IMR-90 (cell line): ENCODE measurements around the gene SLC4A7. TPM values are rescaled to one million over a fixed set of nuclear protein-coding genes. Genes with fewer than 3 reads are reported as not detected.

Source experiments
- ATAC-seq: fragments of 200-7000 bp; cut with Tn5 transposase; 2 replicates; pipeline ENCODE4 v1.9.1; 2020; ENCODE audit warnings: low read depth, mild to moderate bottlenecking, moderate library complexity
- BruUV-seq: library from RNA; stranded (reverse); fragments of 400-500 nt; replicated peaks from 2 replicates; lab custom pipeline; 2021; lab: Mats Ljungman, UMichigan
- CTCF ChIA-PET: fragments of 300-600 bp; formaldehyde crosslinking; extraction: SDS; loops from one replicate; lab custom pipeline; 2021; ENCODE audit warnings: antibody characterized with exemption; lab: Yijun Ruan, JAX
- POLR2A ChIA-PET: fragments of 300-600 bp; sonication (Branson Sonifier 250); formaldehyde crosslinking; loops from one replicate; lab custom pipeline; 2022; ENCODE audit warnings: antibody characterized with exemption; ENCODE audit not compliant: unreplicated experiment; lab: Charles Lee
- DNase-seq: peaks from one replicate; pipeline ENCODE4 v3.0.0; 2013
- H2AFZ ChIP-seq: replicated peaks from 2 replicates; pipeline ENCODE3; 2013; ENCODE audit warnings: low read length, mild to moderate bottlenecking; ENCODE audit not compliant: poor library complexity
- H2AK5ac ChIP-seq: 2 replicates; pipeline ENCODE4 v1.6.1; 2013; ENCODE audit warnings: low read depth, low read length, inconsistent platforms
- H2AK9ac ChIP-seq: replicated peaks from 2 replicates; pipeline ENCODE3; 2013; ENCODE audit warnings: mild to moderate bottlenecking, low read depth, low read length, moderate library complexity; ENCODE audit not compliant: poor library complexity
- H2BK120ac ChIP-seq: 2 replicates; pipeline ENCODE4 v1.6.1; 2013; ENCODE audit warnings: low read depth, low read length, inconsistent platforms
- H2BK15ac ChIP-seq: 3 replicates; pipeline ENCODE4 v1.6.1; 2013; ENCODE audit warnings: low read depth, low read length, inconsistent platforms
- H2BK20ac ChIP-seq: 2 replicates; pipeline ENCODE4 v1.6.1; 2013; ENCODE audit warnings: low read depth, mild to moderate bottlenecking, inconsistent platforms, low read length, moderate library complexity
- H2BK5ac ChIP-seq: 2 replicates; pipeline ENCODE4 v1.6.1; 2013; ENCODE audit warnings: mild to moderate bottlenecking, low read depth, low read length, inconsistent platforms; ENCODE audit not compliant: poor library complexity, severe bottlenecking
- H3K14ac ChIP-seq: replicated peaks from 2 replicates; pipeline ENCODE4 v1.6.1; 2013; ENCODE audit warnings: low read depth, low read length, inconsistent platforms
- H3K18ac ChIP-seq: 2 replicates; pipeline ENCODE4 v1.6.1; 2013; ENCODE audit warnings: low read depth, low read length, control low read depth
- H3K23ac ChIP-seq: 2 replicates; pipeline ENCODE4 v1.6.1; 2013; ENCODE audit warnings: low read depth, low read length, inconsistent platforms
- H3K27ac ChIP-seq: 2 replicates; pipeline ENCODE4 v1.5.1; 2013; ENCODE audit warnings: mild to moderate bottlenecking, control low read depth, low read length; ENCODE audit not compliant: insufficient read depth
- H3K27me3 ChIP-seq: 2 replicates; pipeline ENCODE4 v1.6.1; 2013; ENCODE audit warnings: low read length; ENCODE audit not compliant: control insufficient read depth, insufficient read depth
- H3K36me3 ChIP-seq: 2 replicates; pipeline ENCODE4 v1.6.1; 2013; ENCODE audit warnings: low read length, mixed read lengths; ENCODE audit not compliant: control insufficient read depth, insufficient read depth
- H3K4ac ChIP-seq: 2 replicates; pipeline ENCODE4 v1.6.1; 2013; ENCODE audit warnings: low read depth, low read length, inconsistent platforms
- H3K4me1 ChIP-seq: 2 replicates; pipeline ENCODE4 v1.6.1; 2013; ENCODE audit warnings: low read length, mixed read lengths; ENCODE audit not compliant: control insufficient read depth, insufficient read depth
- H3K4me2 ChIP-seq: 2 replicates; pipeline ENCODE4 v1.6.1; 2013; ENCODE audit warnings: low read depth, mild to moderate bottlenecking, control low read depth, low read length, moderate library complexity
- H3K4me3 ChIP-seq: 2 replicates; pipeline ENCODE4 v1.5.1; 2013; ENCODE audit warnings: low read depth, mild to moderate bottlenecking, control low read depth, low read length, moderate library complexity; ENCODE audit not compliant: insufficient read depth
- H3K56ac ChIP-seq: 2 replicates; pipeline ENCODE4 v1.6.1; 2013; ENCODE audit warnings: low read length, inconsistent platforms; ENCODE audit not compliant: insufficient read depth; ENCODE audit errors: extremely low read depth
- H3K79me1 ChIP-seq, 2 experiments: 2 replicates each; pipeline ENCODE4 v1.6.1; 2013; ENCODE audit warnings: low read length in 2 of 2, inconsistent platforms in 1 of 2, low read depth in 1 of 2
- H3K9ac ChIP-seq: 2 replicates; pipeline ENCODE4 v1.6.1; 2013; ENCODE audit warnings: low read depth, low read length, control low read depth
- H3K9me1 ChIP-seq: 2 replicates; pipeline ENCODE4 v1.6.1; 2013; ENCODE audit warnings: low read length, inconsistent platforms; ENCODE audit not compliant: insufficient read depth
- H3K9me3 ChIP-seq: 2 replicates; pipeline ENCODE4 v1.6.1; 2013; ENCODE audit warnings: low read length; ENCODE audit not compliant: control insufficient read depth, insufficient read depth
- H4K20me1 ChIP-seq: 2 replicates; pipeline ENCODE4 v1.6.1; 2013; ENCODE audit warnings: low read length, inconsistent platforms; ENCODE audit not compliant: insufficient read depth
- H4K5ac ChIP-seq: 2 replicates; pipeline ENCODE4 v1.6.1; 2013; ENCODE audit warnings: mild to moderate bottlenecking, low read depth, low read length, control low read depth
- H4K8ac ChIP-seq, 2 experiments: 2 replicates each; pipeline ENCODE4 v1.6.1; 2013; ENCODE audit warnings: low read depth in 2 of 2, low read length in 2 of 2, control low read depth in 1 of 2, inconsistent platforms in 1 of 2
- H4K91ac ChIP-seq: 2 replicates; pipeline ENCODE4 v1.6.1; 2013; ENCODE audit warnings: low read depth, low read length, inconsistent platforms; ENCODE audit not compliant: insufficient read depth
- CEBPB ChIP-seq: IDR thresholded peaks from 2 replicates; pipeline ENCODE4 v1.6.1; 2012; ENCODE audit warnings: low read depth, low read length, improper control_type of control experiment
- RFX5 ChIP-seq: IDR thresholded peaks from 2 replicates; pipeline ENCODE4 v1.8.0; 2012; ENCODE audit warnings: low read depth, mild to moderate bottlenecking, low read length, moderate library complexity
- WGBS, 2 experiments: methylation state at CpG; one replicate each; pipeline versions ENCODE4 v1.1.5 to v1.1.7; 2013; ENCODE audit warnings: missing lambda C conversion rate in 2 of 2; ENCODE audit not compliant: insufficient read length in 1 of 2; ENCODE audit errors: extremely low coverage in 2 of 2; 5-methylcytosine and 5-hydroxymethylcytosine counted together
- dilution Hi-C: fragments of 300-500 bp; cut with HindIII; formaldehyde crosslinking; loops from one replicate; pipeline ENCODE4 v1.14.3; 2018; ENCODE audit warnings: low sequenced_read_pairs; ENCODE audit not compliant: unreplicated experiment
- in situ Hi-C: fragments of 300-500 bp; cut with MboI; formaldehyde crosslinking; loops from 3 replicates; pipeline ENCODE4 v1.14.3; 2019; ENCODE audit warnings: low sequenced_read_pairs, inconsistent platforms, mixed read lengths
- intact Hi-C: fragments of 100-400 bp; cut with micrococcal nuclease; formaldehyde crosslinking; loops from 2 replicates; pipeline ENCODE4 v1.10.0; 2022
- polyA plus RNA-seq, 3 experiments: library from polyadenylated mRNA; depleted of rRNA; stranded (reverse); fragments of >200 nt; gene quantifications; 2 replicates each; pipeline ENCODE4 v1.2.3, GENCODE V29; 2012; ENCODE audit warnings: low replicate concordance in 1 of 3
- total RNA-seq: library from RNA; depleted of rRNA; stranded (reverse); fragments of >200 nt; gene quantifications from 2 replicates; pipeline ENCODE4 v1.2.3, GENCODE V29; 2012

SLC4A7 gene
- total and polyA plus RNA-seq, 2 of the 4 experiments (the other 2 are of a cell fraction): 17.7 to 50.4 TPM

DNA sequence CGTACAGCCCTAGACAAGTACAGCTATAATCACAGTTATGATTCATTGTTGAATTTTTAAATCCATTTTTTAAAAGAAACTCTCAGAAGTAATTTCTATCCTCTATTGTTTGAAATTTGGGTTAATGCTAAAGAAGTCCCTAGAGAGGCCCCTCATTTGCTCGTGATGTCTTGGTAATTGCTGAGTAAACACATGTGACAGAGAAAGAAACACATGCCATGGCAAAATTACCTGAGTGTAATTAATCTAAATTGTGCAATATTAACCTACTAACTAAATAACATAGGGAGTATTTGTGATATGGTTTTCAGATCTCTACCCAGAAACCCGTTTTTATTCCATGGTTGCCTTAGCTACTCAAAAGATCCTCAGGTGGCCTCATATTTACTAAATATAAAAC lies 125.8 kb downstream of the SLC4A7 start:
- dilution Hi-C loops (no loop called here), intact Hi-C loops (loop anchor here (5.0 kb wide), 1 partner anchor 46 kb away; no protein-coding TSS in a partner anchor), in situ Hi-C loops (no loop called here)
- no peak overlapping the region for H3K18ac ChIP-seq
- H2BK120ac ChIP-seq: no peak overlapping the region
- no TSS peak for BruUV-seq
- no peak overlapping the region for H2AK9ac ChIP-seq
- peaks cover 4% of the 10 kb centered on the region; the same call in 1 of the 2 replicates for H3K4me1 ChIP-seq
- no peak overlapping the region for H4K5ac ChIP-seq
- H2AFZ ChIP-seq: no peak overlapping the region
- DNase-seq: no peak
- ChIA-PET POLR2A (no interaction called here), CTCF (interaction anchor here (0.6 kb wide), 3 partner anchors 9 to 321 kb away, joined by 3 to 4 read pairs (median 3); no protein-coding TSS in a partner anchor)
- 0 out of 2 replicates have a peak, but pooled peaks cover 2% of the 10 kb centered on the region for H3K9me1 ChIP-seq
- no peak overlapping the region for H3K27ac ChIP-seq
- no peak overlapping the region for H3K9ac ChIP-seq
- H4K20me1 ChIP-seq: no peaks in the 10 kb centered on the region
- WGBS, 2 experiments: no CpG with 5 or more reads among the region's 3 CpGs
- H3K9me3 ChIP-seq: no peaks in the 10 kb centered on the region
- no peak overlapping the region for H3K4me3 ChIP-seq
- H3K27me3 ChIP-seq: no peaks in the 10 kb centered on the region
- no peak overlapping the region for H2BK5ac ChIP-seq
- H3K4me2 ChIP-seq: no peak overlapping the region
- no peak overlapping the region for H2AK5ac ChIP-seq
- H3K79me1 ChIP-seq: no peaks in the 10 kb centered on the region
- no peak overlapping the region for H3K23ac ChIP-seq
- H3K4ac ChIP-seq: no peak overlapping the region
- no peak overlapping the region for H3K14ac ChIP-seq
- no peak overlapping the region for H2BK20ac ChIP-seq
- H3K36me3 ChIP-seq: no peaks in the 10 kb centered on the region
- H4K91ac ChIP-seq: no peak overlapping the region
- H2BK15ac ChIP-seq: no peak overlapping the region
- no peak for ATAC-seq
- H4K8ac ChIP-seq: no peak overlapping the region
- TF ChIP-seq CEBPB (0 out of 2 replicates have a peak, but pooled peaks have one; percentile 13), RFX5 (no peak)
- no peak overlapping the region for H3K56ac ChIP-seq
